ENCODE measurements around the gene C14orf180. TPM values are rescaled to one million over a fixed set of nuclear protein-coding genes. Genes with fewer than 3 reads are reported as not detected.

The C14orf180 gene
- total RNA-seq, 1 donor from 2014 or later: 1.7 TPM

- Histone ChIP-seq H3K9me3 (no peaks in the 10 kb centered on the region), H3K27ac (no peak overlapping the region), H3K27me3 (no peaks in the 10 kb centered on the region), H3K36me3 (no peaks in the 10 kb centered on the region), H3K4me3 (no peak overlapping the region), H3K4me1 (no peaks in the 10 kb centered on the region)
- no peak for DNase-seq (ENCODE audit: extremely low spot score in 2 of 2)
- intact Hi-C loops (cut with DNase I): no loop called here
- no peak for TF ChIP-seq CTCF (IDR thresholded peaks at IDR 0.05)
- no peak for TF ChIP-seq POLR2A (IDR thresholded peaks at IDR 0.05)
- TF ChIP-seq POLR2AphosphoS5 (IDR thresholded peaks at IDR 0.05; ENCODE audit: insufficient read depth in 1 of 2, low read depth in 1 of 2): no peak
These were observed 22.5 kb upstream of the C14orf180 start for GRCh38 chr14:104557086-104557485.

- Histone ChIP-seq H3K27ac (no peak overlapping the region), H3K36me3 (no peaks in the 10 kb centered on the region), H3K9me3 (no peaks in the 10 kb centered on the region), H3K4me3 (no peak overlapping the region), H3K27me3 (no peaks in the 10 kb centered on the region), H3K4me1 (no peaks in the 10 kb centered on the region)
- intact Hi-C loops (cut with DNase I): no loop called here
- DNase-seq (ENCODE audit: extremely low spot score in 2 of 2): no peak
- no peak for TF ChIP-seq POLR2AphosphoS5 (IDR thresholded peaks at IDR 0.05; ENCODE audit: insufficient read depth in 1 of 2, low read depth in 1 of 2)
- TF ChIP-seq CTCF (IDR thresholded peaks at IDR 0.05): no peak
- no peak for TF ChIP-seq POLR2A (IDR thresholded peaks at IDR 0.05)
These were observed 21.8 kb upstream of the C14orf180 start for GRCh38 chr14:104557766-104558165.

- no peak for DNase-seq (ENCODE audit: extremely low spot score in 2 of 2)
- intact Hi-C loops (cut with DNase I): no loop called here
- H3K27me3 ChIP-seq: no peaks in the 10 kb centered on the region
These were observed 21.1 kb upstream of the C14orf180 start for GRCh38 chr14:104558231-104559027.

GRCh38 chr14:104559028-104559803 is 20.3 kb upstream of the C14orf180 start:
- no peaks in the 10 kb centered on the region for H3K36me3 ChIP-seq
- no peak for DNase-seq (ENCODE audit: extremely low spot score in 2 of 2)
- H3K4me1 ChIP-seq: peaks cover 9% of the 10 kb centered on the region
- H3K27me3 ChIP-seq: no peaks in the 10 kb centered on the region
- H3K4me3 ChIP-seq: no peak overlapping the region
- TF ChIP-seq POLR2AphosphoS5 (IDR thresholded peaks at IDR 0.05; ENCODE audit: insufficient read depth in 1 of 2, low read depth in 1 of 2): no peak
- no peak overlapping the region for H3K27ac ChIP-seq
- H3K9me3 ChIP-seq: no peaks in the 10 kb centered on the region
- intact Hi-C loops (cut with DNase I): no loop called here

More at GRCh38 chr14:104558231-104559027, 21.1 kb upstream of the C14orf180 start:
- no peaks in the 10 kb centered on the region for H3K36me3 ChIP-seq
- TF ChIP-seq CTCF (IDR thresholded peaks at IDR 0.05): no peak
- H3K4me3 ChIP-seq: no peak overlapping the region
- no peak overlapping the region for H3K27ac ChIP-seq
- H3K9me3 ChIP-seq: no peaks in the 10 kb centered on the region
- peaks cover 2% of the 10 kb centered on the region for H3K4me1 ChIP-seq

- Histone ChIP-seq H3K9me3 (no peaks in the 10 kb centered on the region), H3K4me3 (no peak overlapping the region), H3K27ac (no peak overlapping the region), H3K4me1 (peaks cover 12% of the 10 kb centered on the region), H3K36me3 (no peaks in the 10 kb centered on the region), H3K27me3 (no peaks in the 10 kb centered on the region)
- no peak for DNase-seq (ENCODE audit: extremely low spot score in 2 of 2)
- intact Hi-C loops (cut with DNase I): loop anchor here (10.0 kb wide), 2 partner anchors 425 to 475 kb away; partner anchors contain the start of genes ASPG and KIF26A
- no peak for TF ChIP-seq POLR2AphosphoS5 (IDR thresholded peaks at IDR 0.05; ENCODE audit: insufficient read depth in 1 of 2, low read depth in 1 of 2)
- no peak for TF ChIP-seq POLR2A (IDR thresholded peaks at IDR 0.05)
- TF ChIP-seq CTCF (IDR thresholded peaks at IDR 0.05): no peak
These were observed 19.6 kb upstream of the C14orf180 start for GRCh38 chr14:104559804-104560585.
